Right lobe of liver (tissue), 6 donors: ENCODE results near the gene DNMT3L. TPM values are rescaled to one million over a fixed set of nuclear protein-coding genes. Genes with fewer than 3 reads are reported as not detected.
A peak's percentile ranks its signal among the peaks of the same experiment; 100 is the strongest.
"Not testable (repeated sequence)": the region's sequence is repeated elsewhere in the genome, so short reads cannot be mapped to it uniquely, and the experiment has no call there.

Source experiments
- ATAC-seq, 4 donors: fragments of 200-7000 bp; cut with Tn5 transposase; one replicate each; pipeline ENCODE4 v1.9.1; 2020; ENCODE audit warnings: mild to moderate bottlenecking in 4 of 4, moderate library complexity in 4 of 4
- DNase-seq, 3 donors: peaks; one replicate each; pipeline ENCODE4 v3.0.0-alpha.2; 2020
- H3K27ac ChIP-seq, 3 donors: fragments of 200-600 bp; one replicate each; pipeline ENCODE4 v1.8.0; 2022
- H3K27me3 ChIP-seq, 2 donors: fragments of 200-600 bp; one replicate each; pipeline ENCODE4 v1.8.0; 2022
- H3K36me3 ChIP-seq, 4 donors: fragments of 200-600 bp; sonication (generic) in 1 of 4; one replicate each; pipeline versions ENCODE4 v1.5.1 to v1.8.0; 2017 to 2022; ENCODE audit warnings: control low read depth in 1 of 4
- H3K4me1 ChIP-seq, 4 donors: fragments of 200-600 bp; sonication (generic) in 1 of 4; one replicate each; pipeline versions ENCODE4 v1.5.1 to v1.8.0; 2017 to 2022; ENCODE audit warnings: control low read depth in 1 of 4
- H3K4me3 ChIP-seq, 3 donors: fragments of 200-600 bp; one replicate each; pipeline ENCODE4 v1.8.0; 2022
- H3K9me3 ChIP-seq, 4 donors: fragments of 200-600 bp; sonication (generic) in 1 of 4; one replicate each; pipeline versions ENCODE4 v1.5.1 to v1.8.0; 2017 to 2022; ENCODE audit warnings: control low read depth in 1 of 4
- POLR2A ChIP-seq: fragments of 450-650 bp; IDR thresholded peaks from one replicate; pipeline ENCODE4 v1.6.1; 2017; ENCODE audit warnings: antibody characterized with exemption, mild to moderate bottlenecking
- WGBS: methylation state at CpG from one replicate; pipeline ENCODE4 v1.1.6; 2018; ENCODE audit warnings: low coverage, low lambda C conversion rate; ENCODE audit not compliant: insufficient coverage; ENCODE audit errors: missing lambda C conversion rate; 5-methylcytosine and 5-hydroxymethylcytosine counted together
- intact Hi-C, 2 donors: fragments of 100-400 bp; cut with DNase I; formaldehyde crosslinking; loops; one replicate each; pipeline versions ENCODE4 v1.11.2 to v1.14.1; 2022
- total RNA-seq, 6 experiments: library from RNA; depleted of rRNA in 2 of 6; stranded (reverse); fragments of >200 nt in 2 of 6; fragmentation: NEBNext Ultra II Directional in 3 of 6; extraction: Animal tissue kit (Norgen Biotek cat#: 25700) in 3 of 6; gene quantifications; one replicate each; pipeline versions ENCODE4 v1.1.0 to v1.2.4, GENCODE V29; 2016 to 2023
- TF ChIP-seq, protein P1 (sequence below), 4 donors: fragments of 200-600 bp in 3 of 4; fragments of 450-650 bp in 1 of 4; IDR thresholded peaks; one replicate each; pipeline versions ENCODE4 v1.5.1 to v1.8.0; 2016 to 2022; ENCODE audit warnings: antibody characterized with exemption in 4 of 4, mild to moderate bottlenecking in 2 of 4
- donor health status: DM: no; HTN: yes; CAD: no.
- donor health status: DM: no; HTN: no; CAD: no.
- donor health status: DM: no; HTN: no; CAD: no.
- donor health status: DM: no; HTN: yes; CAD: no.
- donor health status: DM: no; HTN: yes; CAD: no.

The DNMT3L gene
- total RNA-seq, 6 experiments from 2014 or later, result 0.29 to 2.3 (median 1.4) TPM; not detected in 3

DNA sequence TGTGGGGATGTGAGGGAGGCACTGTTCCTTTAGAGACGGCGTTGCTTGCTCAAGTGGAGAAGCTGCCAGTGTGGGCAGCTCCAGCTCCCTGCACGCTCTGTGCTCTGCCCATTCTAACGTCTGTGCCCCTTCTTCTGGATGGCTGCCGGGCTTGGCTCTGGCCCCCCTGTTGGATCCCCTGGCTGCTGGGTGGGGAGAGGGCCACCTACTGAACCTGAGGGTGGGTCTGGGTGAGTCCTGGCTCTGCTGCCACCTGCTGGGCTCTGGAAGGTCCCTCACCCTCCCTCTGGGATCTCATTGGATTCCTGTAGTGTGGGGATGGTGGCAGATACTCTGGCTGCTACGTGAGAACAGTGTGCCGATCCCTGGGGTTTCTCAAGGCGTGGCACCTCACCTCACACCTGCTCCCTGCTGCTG is 43.2 kb upstream of the DNMT3L start:
- no peak overlapping the region for H3K4me3 ChIP-seq
- no CpG with 5 or more reads among the region's 8 CpGs for WGBS
- TF ChIP-seq POLR2A, result no peak
- TF ChIP-seq, protein P1, sequence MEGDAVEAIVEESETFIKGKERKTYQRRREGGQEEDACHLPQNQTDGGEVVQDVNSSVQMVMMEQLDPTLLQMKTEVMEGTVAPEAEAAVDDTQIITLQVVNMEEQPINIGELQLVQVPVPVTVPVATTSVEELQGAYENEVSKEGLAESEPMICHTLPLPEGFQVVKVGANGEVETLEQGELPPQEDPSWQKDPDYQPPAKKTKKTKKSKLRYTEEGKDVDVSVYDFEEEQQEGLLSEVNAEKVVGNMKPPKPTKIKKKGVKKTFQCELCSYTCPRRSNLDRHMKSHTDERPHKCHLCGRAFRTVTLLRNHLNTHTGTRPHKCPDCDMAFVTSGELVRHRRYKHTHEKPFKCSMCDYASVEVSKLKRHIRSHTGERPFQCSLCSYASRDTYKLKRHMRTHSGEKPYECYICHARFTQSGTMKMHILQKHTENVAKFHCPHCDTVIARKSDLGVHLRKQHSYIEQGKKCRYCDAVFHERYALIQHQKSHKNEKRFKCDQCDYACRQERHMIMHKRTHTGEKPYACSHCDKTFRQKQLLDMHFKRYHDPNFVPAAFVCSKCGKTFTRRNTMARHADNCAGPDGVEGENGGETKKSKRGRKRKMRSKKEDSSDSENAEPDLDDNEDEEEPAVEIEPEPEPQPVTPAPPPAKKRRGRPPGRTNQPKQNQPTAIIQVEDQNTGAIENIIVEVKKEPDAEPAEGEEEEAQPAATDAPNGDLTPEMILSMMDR (IDR thresholded peaks at IDR 0.05), result peak; percentile 46 to 64 (median 58)
- intact Hi-C loops, result no loop called here
- ATAC-seq (peak; percentile 26 to 35 (median 32)), DNase-seq (no peak)
- peaks cover 0 to 3% (median 0%) of the 10 kb centered on the region in 4 donors for H3K36me3 ChIP-seq
- no peaks in the 10 kb centered on the region for H3K9me3 ChIP-seq
- no peak overlapping the region for H3K27ac ChIP-seq
- H3K27me3 ChIP-seq, result no peaks in the 10 kb centered on the region
- H3K4me1 ChIP-seq, result peaks cover 0 to 38% (median 12%) of the 10 kb centered on the region in 4 donors

DNA sequence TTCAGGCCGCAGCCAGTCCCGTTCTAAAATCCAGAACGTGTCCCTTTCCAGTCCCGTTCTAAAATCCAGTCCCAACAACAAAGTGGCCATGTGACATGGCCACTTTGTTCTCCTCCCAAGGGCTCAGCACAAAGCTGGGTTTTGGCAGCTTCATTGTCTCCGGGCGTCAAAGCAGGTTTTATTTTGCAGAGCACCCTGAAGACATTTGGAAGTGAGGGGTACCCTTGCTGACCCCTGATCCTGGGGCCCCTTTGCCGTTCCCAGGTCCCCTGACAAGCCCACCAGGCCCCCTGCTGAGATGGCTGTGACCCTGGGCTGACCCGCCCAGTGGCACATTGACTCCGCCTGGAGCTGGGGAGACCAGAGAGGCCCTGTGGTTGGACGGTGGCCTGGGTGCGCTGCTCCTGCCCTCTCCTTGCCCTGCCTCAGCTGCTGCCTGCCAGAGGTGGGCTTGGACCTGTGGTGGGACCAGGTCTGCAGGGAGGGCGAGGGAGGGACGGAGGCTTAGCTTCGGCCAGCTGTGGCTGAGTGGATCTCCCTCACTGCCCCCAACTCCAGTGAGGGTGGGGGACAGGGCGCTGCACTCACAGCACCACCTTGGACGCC is 42.4 kb upstream of the DNMT3L start:
- Histone ChIP-seq H3K36me3 (peaks cover 0 to 3% (median 0%) of the 10 kb centered on the region in 4 donors), H3K4me3 (no peak overlapping the region), H3K27ac (peak overlapping the region in 2 of 3 donors; percentile 18 to 31), H3K4me1 (peaks cover 0 to 43% (median 15%) of the 10 kb centered on the region in 4 donors), H3K9me3 (no peaks in the 10 kb centered on the region), H3K27me3 (no peaks in the 10 kb centered on the region)
- DNase-seq, result no peak
- ATAC-seq, result no peak
- 17% methylated on average over 1 of the region's 16 CpGs for WGBS
- TF ChIP-seq, protein P1 (IDR thresholded peaks at IDR 0.05), result no peak
- TF ChIP-seq POLR2A, result no peak
- intact Hi-C loops, result no loop called here

DNA sequence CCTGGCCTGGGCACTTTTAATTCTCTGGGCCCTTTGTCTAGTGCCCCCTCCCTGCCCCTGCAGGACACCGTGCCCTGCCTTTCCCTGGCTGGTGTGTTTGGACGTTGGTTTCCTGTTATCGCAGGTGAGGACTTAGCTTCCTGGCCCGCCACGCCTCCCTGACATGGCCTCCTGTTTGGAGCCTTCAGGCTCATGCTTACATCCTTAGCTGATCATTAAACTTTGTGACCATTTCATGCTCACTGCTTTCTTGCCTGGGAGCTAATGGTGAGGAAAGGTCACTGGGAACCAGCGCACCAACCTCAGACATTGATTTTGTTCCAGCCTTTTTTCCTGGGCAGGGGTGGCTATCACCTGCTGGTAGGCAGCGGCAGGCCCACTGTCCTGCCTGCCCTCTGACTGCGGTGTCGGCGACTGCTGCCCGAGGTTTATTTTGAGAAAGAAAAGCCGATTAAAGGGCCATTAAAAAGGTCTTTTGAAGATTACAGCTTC is 41.8 kb upstream of the DNMT3L start:
- H3K27me3 ChIP-seq, result no peaks in the 10 kb centered on the region
- intact Hi-C loops, result no loop called here
- ATAC-seq, result peak; percentile 28 to 60 (median 36)
- H3K9me3 ChIP-seq, result no peaks in the 10 kb centered on the region
- peaks cover 0 to 43% (median 15%) of the 10 kb centered on the region in 4 donors for H3K4me1 ChIP-seq
- DNase-seq, result peak; percentile 64 to 88 (median 80)
- H3K36me3 ChIP-seq, result peaks cover 0 to 3% (median 0%) of the 10 kb centered on the region in 4 donors
- WGBS, result 24% methylated on average over 12 of the region's 12 CpGs
- TF ChIP-seq, protein P1 (IDR thresholded peaks at IDR 0.05), result no peak
- TF ChIP-seq POLR2A, result peak; percentile 17
- no peak overlapping the region for H3K4me3 ChIP-seq
- H3K27ac ChIP-seq, result peak overlapping the region in 2 of 3 donors; percentile 18 to 31

- Histone ChIP-seq H3K4me1 (peaks cover 0 to 43% (median 15%) of the 10 kb centered on the region in 4 donors), H3K27ac (peak overlapping the region in 1 of 3 donors; percentile 31)
- H3K27me3 ChIP-seq, intact Hi-C loops, H3K36me3 ChIP-seq, H3K4me3 ChIP-seq, H3K9me3 ChIP-seq: not testable (repeated sequence)
- DNase-seq, result peak in 2 of 3 donors; percentile 59 to 74
- WGBS, result 33% methylated on average over 16 of the region's 23 CpGs
- ATAC-seq, result peak; percentile 29 to 50 (median 46)
- TF ChIP-seq, protein P1 (IDR thresholded peaks at IDR 0.05), result peak; percentile 20 to 53 (median 38)
Measured at GRCh38 chr21:44302573-44303401, 41.1 kb upstream of the DNMT3L start.
